Heart left ventricle (tissue), 16 donors: ENCODE data around the gene PQBP1. TPM values are rescaled to one million over a fixed set of nuclear protein-coding genes. Genes with fewer than 3 reads are reported as not detected.

Source experiments
- ATAC-seq, 4 donors: fragments of 200-7000 bp; cut with Tn5 transposase; one replicate each; pipeline ENCODE4 v1.9.1; 2020 to 2022; ENCODE audit warnings: moderate library complexity in 4 of 4, mild to moderate bottlenecking in 3 of 4, moderate number of reproducible peaks in 1 of 4
- DNase-seq, 5 donors: peaks; one replicate each; pipeline ENCODE4 v3.0.0-alpha.2; 2020
- H3K27ac ChIP-seq, 12 donors: fragments of 200-600 bp; sonication (generic) in 4 of 12; one replicate each; pipeline versions ENCODE4 v1.5.0 to v1.8.0; 2016 to 2022; ENCODE audit warnings: mild to moderate bottlenecking in 2 of 12
- H3K27me3 ChIP-seq, 9 donors: fragments of 200-600 bp; sonication (generic) in 2 of 9; one replicate each; pipeline versions ENCODE4 v1.5.1 to v1.8.0; 2016 to 2022; ENCODE audit warnings: mild to moderate bottlenecking in 3 of 9
- H3K36me3 ChIP-seq, 9 donors: fragments of 200-600 bp; sonication (generic) in 2 of 9; one replicate each; pipeline versions ENCODE4 v1.5.0 to v1.8.0; 2018 to 2022; ENCODE audit warnings: mild to moderate bottlenecking in 2 of 9
- H3K4me1 ChIP-seq, 12 donors: fragments of 200-600 bp; sonication (generic) in 4 of 12; one replicate each; pipeline versions ENCODE4 v1.5.0 to v1.8.0; 2016 to 2022; ENCODE audit warnings: mild to moderate bottlenecking in 3 of 12
- H3K4me3 ChIP-seq, 12 donors: fragments of 200-600 bp; sonication (generic) in 4 of 12; one replicate each; pipeline versions ENCODE4 v1.5.0 to v1.8.0; 2017 to 2022; ENCODE audit warnings: mild to moderate bottlenecking in 9 of 12, moderate library complexity in 4 of 12
- H3K9me3 ChIP-seq, 12 donors: fragments of 200-600 bp; sonication (generic) in 4 of 12; one replicate each; pipeline versions ENCODE4 v1.5.0 to v1.8.0; 2016 to 2022; ENCODE audit warnings: mild to moderate bottlenecking in 1 of 12
- POLR2A ChIP-seq, 2 donors: fragments of 450-650 bp; IDR thresholded peaks; one replicate each; pipeline ENCODE4 v1.6.1; 2017; ENCODE audit warnings: antibody characterized with exemption in 2 of 2, mild to moderate bottlenecking in 2 of 2, moderate library complexity in 2 of 2
- WGBS, 4 donors: extraction: QIAGEN DNeasy Blood & Tissue Kit in 2 of 4; methylation state at CpG; one replicate each; pipeline versions ENCODE4 v1.1.5 to v1.1.7; 2013 to 2018; 5-methylcytosine and 5-hydroxymethylcytosine counted together
- intact Hi-C, 10 donors: fragments of 100-400 bp; cut with DNase I; formaldehyde crosslinking; loops; one replicate each; pipeline versions ENCODE4 v1.11.1 to v1.14.2; 2022
- polyA plus RNA-seq, 2 donors: library from polyadenylated mRNA; stranded (reverse); fragments of 200-250 nt; gene quantifications; one replicate each; pipeline ENCODE4 v1.2.3, GENCODE V29; 2013
- total RNA-seq, 9 donors: library from RNA; depleted of rRNA in 2 of 9; stranded (reverse); fragments of >200 nt in 2 of 9; fragmentation: NEBNext Ultra II Directional in 3 of 9; extraction: Animal tissue kit (Norgen Biotek cat#: 25700) in 3 of 9; gene quantifications; one replicate each; pipeline versions ENCODE4 v1.1.0 to v1.2.4, GENCODE V29; 2016 to 2023
- TF ChIP-seq, protein P1 (sequence below), 12 donors: fragments of 200-600 bp; sonication (generic) in 4 of 12; IDR thresholded peaks; one replicate each; pipeline versions ENCODE4 v1.5.0 to v1.8.0; 2018 to 2022; ENCODE audit warnings: antibody characterized with exemption in 12 of 12, mild to moderate bottlenecking in 5 of 12
- donor health status: ischemic (EF 13 %, LVEDD 7.1; RV severe dilation, severe dysfunction).
- donor health status: healthy with polysubstance abuse.
- donor health status: DM: no; HTN: yes; CAD: no.
- donor health status: DM: no; HTN: no; CAD: no.
- donor health status: ischemic (EF 25% LVEDD 6.9; RV normal size, moderate dysfunction).
- donor health status: ischemic (EF 25% LVEDD 5.7; RV mildly dilated, moderate dysfunction).
- donor health status: healthy.
- donor health status: DM: yes; HTN: yes; CAD: no.
- donor health status: ischemic (EF 35%, LVEDD 5.7; RV mildly dilated, moderate dysfunction).
- donor health status: nonischemic (EF 11% LVEDD 7.7; RV severe dilation, severe dysfunction).
- donor health status: DM: yes; HTN: yes; CAD: no.
- donor health status: PGD.
- donor health status: ischemic (EF 29% LVEDD 5.4; RV normal size, mild dysfunction).
- donor health status: nonischemic (EF 23%, LVEDD 6.1; RV moderate dilation, normal function).

PQBP1 gene
- total and polyA plus RNA-seq, 11 donors = 45.3 to 99.0 (median 53.2) TPM

DNA sequence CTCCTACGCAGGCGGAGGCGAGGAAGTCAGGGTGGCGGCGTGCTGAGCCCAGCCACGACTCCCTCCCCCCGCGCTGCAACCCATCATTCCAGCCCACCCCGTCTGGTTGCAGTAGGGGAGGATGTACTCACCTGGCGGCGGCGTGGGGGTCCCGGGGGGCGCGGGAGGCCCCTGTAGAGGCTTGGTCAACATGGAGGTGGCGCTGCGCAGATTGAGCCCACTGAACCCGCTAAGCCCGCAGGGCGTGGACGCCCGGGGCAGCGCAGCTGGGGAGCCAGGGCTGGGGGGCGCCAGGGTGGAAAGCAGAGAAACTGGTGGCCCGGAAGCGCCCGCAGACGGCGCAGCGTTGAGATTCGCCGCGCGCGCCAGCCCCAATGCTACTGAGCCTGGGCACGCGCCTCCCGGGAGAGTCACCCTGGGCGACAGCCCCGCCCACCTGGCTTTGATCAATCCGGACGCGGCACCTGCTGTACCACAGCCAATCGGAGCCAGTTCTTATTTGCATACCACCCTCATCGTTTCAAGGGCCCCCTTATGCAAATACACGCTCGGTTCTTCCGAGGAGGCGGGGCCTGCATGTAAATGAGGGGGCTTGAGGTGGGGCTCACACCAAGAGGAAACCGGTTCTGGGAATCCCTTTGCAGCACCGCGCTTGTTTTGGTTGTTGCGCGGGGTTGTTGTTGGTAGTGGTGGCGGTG, 21.1 kb downstream of the PQBP1 start, which contains the start of gene PIM2:
TSS of gene PIM2 (minus strand) at position 382 of the 698 bp plus-strand sequence. CDS start at position 192, 190 bp downstream.
- peak; percentile 87 to 93 (median 92) for DNase-seq
- WGBS, 4 donors = 1 to 38% (median 17%) methylated on average over 13 to 55 of the region's 55 CpGs
- peak; percentile 66 to 96 for TF ChIP-seq POLR2A (IDR thresholded peaks at IDR 0.05)
- TF ChIP-seq, protein P1, sequence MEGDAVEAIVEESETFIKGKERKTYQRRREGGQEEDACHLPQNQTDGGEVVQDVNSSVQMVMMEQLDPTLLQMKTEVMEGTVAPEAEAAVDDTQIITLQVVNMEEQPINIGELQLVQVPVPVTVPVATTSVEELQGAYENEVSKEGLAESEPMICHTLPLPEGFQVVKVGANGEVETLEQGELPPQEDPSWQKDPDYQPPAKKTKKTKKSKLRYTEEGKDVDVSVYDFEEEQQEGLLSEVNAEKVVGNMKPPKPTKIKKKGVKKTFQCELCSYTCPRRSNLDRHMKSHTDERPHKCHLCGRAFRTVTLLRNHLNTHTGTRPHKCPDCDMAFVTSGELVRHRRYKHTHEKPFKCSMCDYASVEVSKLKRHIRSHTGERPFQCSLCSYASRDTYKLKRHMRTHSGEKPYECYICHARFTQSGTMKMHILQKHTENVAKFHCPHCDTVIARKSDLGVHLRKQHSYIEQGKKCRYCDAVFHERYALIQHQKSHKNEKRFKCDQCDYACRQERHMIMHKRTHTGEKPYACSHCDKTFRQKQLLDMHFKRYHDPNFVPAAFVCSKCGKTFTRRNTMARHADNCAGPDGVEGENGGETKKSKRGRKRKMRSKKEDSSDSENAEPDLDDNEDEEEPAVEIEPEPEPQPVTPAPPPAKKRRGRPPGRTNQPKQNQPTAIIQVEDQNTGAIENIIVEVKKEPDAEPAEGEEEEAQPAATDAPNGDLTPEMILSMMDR (IDR thresholded peaks at IDR 0.05) = peak in 1 of 12 donors; percentile 2

DNA sequence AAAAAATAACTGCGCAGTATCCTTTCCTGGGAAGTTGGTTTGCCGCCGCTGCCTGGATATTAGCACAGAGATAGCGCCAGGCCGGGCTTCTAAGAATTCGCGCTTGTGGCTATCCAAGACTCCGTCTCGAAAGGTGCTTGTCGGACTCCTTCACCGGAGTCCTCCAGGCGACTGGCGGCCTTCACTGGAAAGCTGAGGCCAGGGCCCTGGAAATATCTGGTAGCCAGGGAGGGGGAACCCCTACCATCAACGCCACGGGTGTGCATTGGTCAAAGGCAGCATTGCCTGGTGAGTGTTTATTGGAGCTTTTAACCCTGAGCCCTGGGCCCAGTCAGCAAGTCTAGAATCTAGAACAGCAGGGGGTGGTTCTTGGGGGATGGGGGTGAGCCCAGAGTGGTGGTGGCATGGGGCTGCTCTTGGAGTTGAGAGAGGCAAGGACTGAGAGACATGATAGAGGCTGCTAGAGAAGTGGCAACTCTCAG, 21.7 kb downstream of the PQBP1 start:
- TF ChIP-seq POLR2A (IDR thresholded peaks at IDR 0.05) = no peak
- TF ChIP-seq, protein P1 (IDR thresholded peaks at IDR 0.05) = no peak
- WGBS, 4 donors = 1 to 49% (median 20%) methylated on average over 8 to 15 of the region's 15 CpGs
- intact Hi-C loops = loop anchor here in 2 of 10 donors (5.0 to 10.0 kb wide), 3 partner anchors 115 to 245 kb away; partner anchors contain the start of genes HDAC6 (in 1 of the 2) and TFE3 (in 1 of the 2)

More for the DNA sequence above, 21.1 kb downstream of the PQBP1 start, which contains the start of gene PIM2:
- intact Hi-C loops = loop anchor here in 2 of 10 donors (5.0 to 10.0 kb wide), 3 partner anchors 114 to 244 kb away; partner anchors contain the start of genes HDAC6 (in 1 of the 2) and TFE3 (in 1 of the 2)
- Histone ChIP-seq H3K27ac (peak within 1 kb of the TSS in 11 of 12 donors; percentile 47 to 85 (median 71)), H3K27me3 (no peaks in the 10 kb centered on the region), H3K4me1 (peaks cover 0 to 18% (median 2%) of the 10 kb centered on the region in 12 donors), H3K9me3 (no peaks in the 10 kb centered on the region), H3K4me3 (peak within 1 kb of the TSS; percentile 16 to 74 (median 60)), H3K36me3 (peaks cover 0 to 28% (median 14%) of the 10 kb centered on the region in 9 donors)
- peak; percentile 86 to 91 (median 90) for ATAC-seq

DNA sequence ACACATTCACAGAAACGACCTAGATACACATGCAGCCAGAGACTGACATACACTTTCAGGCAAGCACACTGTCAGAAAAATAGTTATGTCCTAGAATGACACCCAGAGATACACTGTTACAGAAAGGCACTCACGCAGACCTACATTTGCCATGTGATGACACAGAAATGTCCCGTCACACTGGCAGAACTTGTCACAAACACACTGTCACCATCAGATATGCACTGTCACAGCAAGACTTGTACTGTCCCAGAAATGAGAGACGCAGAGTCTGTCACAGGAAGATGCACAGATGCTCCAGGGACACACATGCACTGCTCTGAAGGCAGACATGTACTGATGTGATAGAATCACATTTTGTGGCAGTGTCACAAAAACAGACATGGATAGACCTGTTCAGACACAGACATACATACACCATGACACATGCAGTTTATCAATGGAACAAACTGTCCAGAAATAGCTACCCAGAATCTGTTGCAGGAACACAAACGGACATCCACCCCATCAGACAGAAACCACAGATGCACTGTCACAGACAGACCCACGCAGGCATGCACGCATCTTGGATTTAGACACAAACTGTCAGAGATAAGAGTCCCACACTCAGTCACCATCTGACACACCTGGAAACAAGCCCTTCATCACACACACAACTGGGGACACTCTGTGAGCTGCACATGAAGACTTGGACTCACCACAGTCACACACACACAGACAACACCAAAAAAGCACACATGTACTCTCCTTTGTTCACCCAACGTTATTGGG, 22.4 kb downstream of the PQBP1 start:
- Histone ChIP-seq H3K27ac (peak overlapping the region in 6 of 12 donors; percentile 69 to 85 (median 72)), H3K4me3 (peak overlapping the region in 4 of 12 donors; percentile 60 to 74 (median 65)), H3K27me3 (no peaks in the 10 kb centered on the region), H3K36me3 (peaks cover 0 to 28% (median 24%) of the 10 kb centered on the region in 9 donors), H3K9me3 (no peaks in the 10 kb centered on the region), H3K4me1 (peaks cover 0 to 18% (median 2%) of the 10 kb centered on the region in 12 donors)
- ATAC-seq (no peak), DNase-seq (no peak)
- intact Hi-C loops = loop anchor here in 4 of 10 donors (5.0 to 10.0 kb wide), 5 partner anchors 115 to 265 kb away; partner anchors contain the start of genes TFE3 (in 2 of the 4) and HDAC6 (in 1 of the 4)
- TF ChIP-seq POLR2A (IDR thresholded peaks at IDR 0.05) = no peak
- TF ChIP-seq, protein P1 (IDR thresholded peaks at IDR 0.05) = no peak
- 39 to 53% (median 46%) methylated on average over 8 of the region's 8 CpGs for WGBS, 4 donors

More for the DNA sequence above, 21.7 kb downstream of the PQBP1 start:
- DNase-seq (peak in 1 of 5 donors; percentile 36), ATAC-seq (peak in 2 of 4 donors; percentile 11 to 16)
- Histone ChIP-seq H3K36me3 (peaks cover 0 to 27% (median 18%) of the 10 kb centered on the region in 9 donors), H3K27ac (peak overlapping the region in 11 of 12 donors; percentile 18 to 85 (median 70)), H3K27me3 (no peaks in the 10 kb centered on the region), H3K4me1 (peaks cover 0 to 18% (median 2%) of the 10 kb centered on the region in 12 donors), H3K9me3 (no peaks in the 10 kb centered on the region), H3K4me3 (peak overlapping the region; percentile 16 to 74 (median 60))
